HL-60/S4 treated with retinoic acid at 250 ng/mL for 4 days and 3 days (cell line): ENCODE measurements around the gene GPA33.

Experiments
- in situ Hi-C: fragments of 300-500 bp; cut with MboI; formaldehyde crosslinking; loops from 2 replicates; pipeline ENCODE4 v1.7.0; 2022; ENCODE audit warnings: low sequenced_read_pairs

GPA33 gene, protein sequence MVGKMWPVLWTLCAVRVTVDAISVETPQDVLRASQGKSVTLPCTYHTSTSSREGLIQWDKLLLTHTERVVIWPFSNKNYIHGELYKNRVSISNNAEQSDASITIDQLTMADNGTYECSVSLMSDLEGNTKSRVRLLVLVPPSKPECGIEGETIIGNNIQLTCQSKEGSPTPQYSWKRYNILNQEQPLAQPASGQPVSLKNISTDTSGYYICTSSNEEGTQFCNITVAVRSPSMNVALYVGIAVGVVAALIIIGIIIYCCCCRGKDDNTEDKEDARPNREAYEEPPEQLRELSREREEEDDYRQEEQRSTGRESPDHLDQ

DNA sequence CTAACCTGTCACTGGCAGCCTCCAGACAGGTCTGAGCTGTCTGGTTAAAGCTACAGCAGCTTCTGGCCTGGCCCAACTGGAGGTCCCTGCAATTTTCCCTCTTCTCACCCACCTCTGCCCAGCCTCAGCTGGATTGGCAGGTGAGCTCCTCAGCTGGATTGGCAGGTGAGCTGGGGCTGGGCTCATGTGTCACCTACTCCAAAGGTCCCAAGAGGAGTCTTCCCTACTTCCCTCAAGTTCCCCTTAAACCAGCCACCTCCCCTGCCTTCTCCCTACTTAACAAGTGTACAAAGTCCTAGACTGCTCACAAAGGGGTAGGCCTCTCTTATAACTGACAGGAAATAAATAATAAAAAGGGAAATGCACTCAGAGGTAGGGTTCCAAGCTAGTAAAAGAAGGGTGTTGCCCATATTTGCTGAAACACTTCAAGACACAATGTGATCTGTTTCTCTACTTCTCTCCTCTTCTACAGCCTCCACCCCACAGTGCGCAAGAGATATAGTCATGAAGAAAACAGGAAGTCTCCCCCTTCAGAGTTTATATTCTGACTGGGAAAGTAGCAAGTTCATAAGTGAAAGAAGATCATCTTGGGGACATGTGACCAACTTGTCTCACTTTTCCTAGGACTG, at the start of gene GPA33:
Gene GPA33, minus strand, starts transcription at position 64 of the 629 bp plus-strand sequence. CDS start 90 bp downstream, outside the sequence.
- in situ Hi-C loops: no loop called here

DNA sequence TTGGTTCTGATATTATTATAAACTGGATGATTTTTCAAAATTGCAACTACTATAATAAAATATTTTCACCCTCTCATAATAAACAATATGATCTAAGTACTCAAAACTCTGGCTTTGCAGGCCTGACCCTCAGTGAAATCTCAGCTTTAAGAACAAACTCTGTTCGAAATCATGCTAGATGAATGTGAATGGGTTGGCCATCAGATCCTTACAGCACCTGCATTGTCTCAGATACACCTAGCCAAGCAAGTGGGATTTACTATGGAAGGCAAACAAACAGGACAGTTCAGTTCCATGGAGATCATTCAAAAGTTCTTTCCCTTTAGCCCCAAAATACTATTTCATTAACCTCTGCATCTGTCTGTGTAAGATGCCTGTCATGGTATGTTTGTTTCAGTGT, 48.5 kb upstream of the GPA33 start:
- in situ Hi-C loops: no loop called here

DNA sequence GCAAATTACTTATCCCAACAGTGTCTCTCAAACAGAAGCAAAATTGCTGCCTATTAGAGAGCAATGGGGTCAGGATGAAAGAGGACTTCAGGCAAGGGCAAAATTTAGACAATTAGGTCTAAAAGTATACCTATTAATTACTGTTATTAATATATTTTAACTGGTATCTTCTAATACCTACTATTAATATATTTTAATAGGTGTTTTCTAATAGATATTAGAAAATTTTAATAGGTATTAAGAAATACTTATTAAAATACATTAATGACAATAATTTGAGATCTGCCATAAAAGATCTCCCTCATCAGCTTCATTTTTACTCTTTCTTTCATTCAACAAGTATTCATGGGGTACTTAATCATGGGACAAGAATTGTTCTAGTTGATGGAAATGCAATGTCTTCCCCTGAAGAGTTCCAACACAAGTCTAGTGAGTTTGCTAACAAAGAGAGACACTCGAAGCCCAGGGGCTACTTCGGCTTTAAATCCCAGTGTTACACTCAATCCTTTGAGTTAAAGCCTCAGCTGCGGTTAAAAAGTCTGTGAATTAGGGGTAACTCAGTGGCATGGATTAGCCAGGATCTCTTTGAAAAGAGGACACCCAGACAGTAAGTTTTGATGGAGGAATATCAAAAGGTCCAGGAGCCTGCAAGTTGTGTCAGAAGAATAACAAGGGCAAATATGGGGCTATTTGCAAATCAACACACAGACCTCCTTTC, 47.8 kb upstream of the GPA33 start:
- in situ Hi-C loops: no loop called here

- in situ Hi-C loops: no loop called here
These were observed 47.2 kb upstream of the GPA33 start for GRCh38 chr1:167137332-167137781.

DNA sequence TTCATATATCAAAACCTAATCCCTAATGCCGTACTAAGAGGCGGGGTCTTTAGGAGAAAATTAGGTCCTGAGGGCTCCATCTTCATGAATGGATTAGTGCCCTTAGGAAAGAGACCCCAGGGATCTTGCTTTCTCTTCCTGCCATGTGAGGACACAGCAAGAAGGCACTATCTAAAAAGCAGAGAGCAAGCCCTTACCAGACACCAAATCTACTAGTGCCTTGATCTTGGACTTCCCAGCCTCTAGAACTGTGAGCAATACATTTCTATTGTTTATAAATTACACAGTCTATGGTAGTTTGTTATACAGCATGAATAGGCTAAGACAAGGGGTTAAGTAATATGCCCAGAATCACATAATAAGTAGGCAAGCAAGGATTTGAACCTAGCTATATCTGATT, 46.6 kb upstream of the GPA33 start:
- in situ Hi-C loops: no loop called here

DNA sequence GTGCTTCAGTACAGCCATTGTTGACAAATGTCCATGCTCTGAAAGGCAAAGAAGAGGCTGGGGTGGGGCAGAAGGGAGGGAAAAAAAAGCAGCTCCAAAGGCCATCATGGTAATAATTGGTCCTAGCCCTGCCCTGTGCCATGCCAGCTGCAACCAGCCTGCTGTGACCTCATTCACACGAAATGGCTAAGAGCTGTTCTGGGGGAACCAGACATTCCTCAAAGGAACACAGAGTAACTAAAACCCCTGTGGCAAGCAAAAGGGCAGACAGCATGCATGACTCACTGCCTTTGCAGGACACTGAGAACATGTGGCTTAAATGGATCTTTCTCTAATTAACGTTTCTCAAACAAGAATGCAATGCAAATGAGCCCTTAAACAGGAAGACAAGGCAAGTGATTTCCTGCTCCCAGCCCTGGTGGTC, 46.0 kb upstream of the GPA33 start:
- in situ Hi-C loops: no loop called here

- in situ Hi-C loops: no loop called here
These were observed 45.2 kb upstream of the GPA33 start for GRCh38 chr1:167135281-167135840.

GRCh38 chr1:167132301-167133010, 42.3 kb upstream of the GPA33 start:
- in situ Hi-C loops: no loop called here

DNA sequence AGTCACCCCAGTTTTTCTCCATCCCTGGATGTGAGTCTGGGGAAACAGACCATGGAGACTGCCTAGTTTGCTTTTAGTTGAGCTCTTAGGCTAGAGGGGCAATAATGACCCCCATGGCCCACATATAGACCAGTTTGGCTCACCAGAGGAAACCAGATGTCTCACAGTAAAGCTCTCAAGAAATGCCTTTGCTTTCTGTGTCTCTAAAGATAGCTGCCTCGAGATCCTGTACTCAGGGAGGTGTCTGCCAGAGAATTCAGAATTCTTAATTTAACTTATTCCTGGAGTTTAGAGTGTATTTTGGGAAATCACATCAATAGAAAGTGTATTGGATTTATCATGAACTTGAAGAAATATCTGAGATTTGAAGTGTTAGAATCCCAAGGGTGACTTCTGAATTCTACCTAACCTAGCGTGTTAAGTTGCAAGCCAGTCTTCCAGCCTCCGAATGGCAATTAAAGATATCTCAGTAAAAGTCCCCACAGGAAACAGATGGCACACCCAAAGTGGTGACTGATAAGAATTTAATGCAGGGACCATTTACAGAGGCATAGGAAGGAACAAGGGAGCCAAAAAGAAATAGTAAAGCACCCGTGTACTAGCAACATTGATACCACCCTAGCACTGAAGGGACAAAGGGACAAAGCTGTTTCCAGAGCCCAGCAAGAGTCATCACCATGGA, 40.8 kb upstream of the GPA33 start:
- in situ Hi-C loops: no loop called here

- in situ Hi-C loops: no loop called here
These were observed 38.4 kb upstream of the GPA33 start for GRCh38 chr1:167128261-167129227.

DNA sequence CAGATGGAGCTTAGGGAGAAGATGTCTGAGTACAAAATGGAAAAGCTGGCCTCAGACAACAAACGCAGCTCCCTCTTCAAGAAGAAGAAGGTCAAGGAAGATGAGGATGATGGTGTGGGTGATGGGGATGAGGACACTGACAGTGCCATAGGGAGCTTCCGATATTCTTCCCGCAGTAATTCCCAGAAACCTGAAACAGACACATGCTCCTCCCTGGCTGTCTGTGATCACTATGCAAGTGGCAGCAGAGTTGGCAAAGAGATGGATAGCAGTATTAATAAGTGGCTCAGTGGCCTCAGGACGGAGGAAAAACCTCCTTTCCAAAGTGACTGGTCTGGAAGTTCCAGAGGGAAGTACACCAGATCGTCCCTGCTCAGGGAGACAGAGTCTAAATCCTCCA, 37.5 kb upstream of the GPA33 start:
- in situ Hi-C loops: no loop called here

- in situ Hi-C loops: no loop called here
These were observed 37.1 kb upstream of the GPA33 start for GRCh38 chr1:167127236-167127635.

- in situ Hi-C loops: no loop called here
These were observed 36.6 kb upstream of the GPA33 start for GRCh38 chr1:167126811-167127210.

DNA sequence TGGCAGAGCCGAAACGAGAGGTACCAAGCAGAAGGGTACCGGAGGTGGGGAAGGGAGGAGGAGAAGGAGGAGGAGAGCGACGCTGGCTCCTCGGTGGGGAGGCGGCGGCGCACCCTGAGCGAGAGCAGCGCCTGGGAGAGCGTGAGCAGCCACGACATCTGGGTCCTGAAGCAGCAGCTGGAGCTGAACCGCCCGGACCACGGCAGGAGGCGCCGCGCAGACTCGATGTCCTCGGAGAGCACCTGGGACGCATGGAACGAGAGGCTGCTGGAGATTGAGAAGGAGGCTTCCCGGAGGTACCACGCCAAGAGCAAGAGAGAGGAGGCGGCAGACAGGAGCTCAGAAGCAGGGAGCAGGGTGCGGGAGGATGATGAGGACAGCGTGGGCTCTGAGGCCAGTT, 36.1 kb upstream of the GPA33 start:
- in situ Hi-C loops: no loop called here

- in situ Hi-C loops: no loop called here
These were observed 32.4 kb upstream of the GPA33 start for GRCh38 chr1:167122568-167122967.

DNA sequence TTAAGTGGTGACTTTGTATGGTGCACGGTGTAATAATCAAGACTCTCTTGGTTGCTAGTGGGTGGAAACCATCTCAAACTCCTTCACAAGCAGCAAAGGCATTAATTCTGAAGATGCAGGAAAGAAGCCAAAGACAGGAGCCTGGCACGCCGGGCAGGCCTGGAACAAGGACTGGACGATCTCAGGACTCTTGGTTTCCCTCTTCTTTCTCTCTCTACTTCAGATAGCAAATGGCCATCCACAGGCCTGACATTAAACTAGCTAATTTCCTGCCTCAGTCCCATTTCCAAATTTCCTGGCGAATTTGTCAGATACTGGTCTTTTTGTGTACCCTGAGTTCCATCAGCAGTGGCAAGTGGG, 31.9 kb upstream of the GPA33 start:
- in situ Hi-C loops: no loop called here

DNA sequence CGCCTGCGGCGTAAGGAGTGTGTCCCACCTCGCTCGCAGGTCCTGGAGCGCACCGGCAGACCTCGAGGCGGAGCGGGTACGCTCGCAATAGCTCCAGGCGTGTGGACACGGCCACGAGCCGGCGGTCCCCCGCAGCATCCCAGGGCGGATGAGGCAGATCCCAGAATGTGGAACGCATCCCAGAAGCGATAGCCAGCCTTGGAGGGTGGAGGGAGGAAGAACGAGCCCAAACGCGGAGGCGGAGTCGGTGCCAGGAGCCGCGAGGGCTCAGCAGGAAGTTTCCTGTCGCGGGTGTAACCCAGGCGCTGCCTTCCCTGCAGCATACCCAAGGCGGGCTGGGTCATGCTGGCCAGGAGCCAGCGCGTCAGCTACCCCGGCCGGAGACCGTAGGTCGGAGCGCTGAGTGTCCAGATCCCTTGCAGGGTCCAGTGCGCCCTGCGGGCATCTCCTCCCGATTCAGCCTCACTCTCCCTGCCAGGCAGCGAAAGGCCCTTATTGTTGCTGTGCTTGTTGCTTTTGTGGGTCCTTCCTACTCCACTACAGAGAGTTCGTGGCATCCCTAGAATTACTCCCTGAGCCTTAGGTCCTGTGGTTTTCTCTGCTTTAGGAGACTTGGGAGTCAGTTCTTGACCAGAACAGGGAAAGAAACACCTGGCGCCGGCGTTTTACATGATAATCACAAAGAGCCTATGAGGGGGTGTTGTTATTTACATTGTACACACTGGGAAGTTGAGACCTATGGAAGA, 31.4 kb upstream of the GPA33 start:
- in situ Hi-C loops: no loop called here

GRCh38 chr1:167120899-167121298, 30.7 kb upstream of the GPA33 start:
- in situ Hi-C loops: no loop called here

GRCh38 chr1:167119696-167120095, 29.5 kb upstream of the GPA33 start:
- in situ Hi-C loops: no loop called here
